ENCODE measurements around the gene EVX2. TPM values are rescaled to one million over a fixed set of nuclear protein-coding genes. Genes with fewer than 3 reads are reported as not detected.

Gene EVX2
- total and polyA plus RNA-seq, 2 of the 4 experiments (the other 2 are of a cell fraction): not detected

DNA sequence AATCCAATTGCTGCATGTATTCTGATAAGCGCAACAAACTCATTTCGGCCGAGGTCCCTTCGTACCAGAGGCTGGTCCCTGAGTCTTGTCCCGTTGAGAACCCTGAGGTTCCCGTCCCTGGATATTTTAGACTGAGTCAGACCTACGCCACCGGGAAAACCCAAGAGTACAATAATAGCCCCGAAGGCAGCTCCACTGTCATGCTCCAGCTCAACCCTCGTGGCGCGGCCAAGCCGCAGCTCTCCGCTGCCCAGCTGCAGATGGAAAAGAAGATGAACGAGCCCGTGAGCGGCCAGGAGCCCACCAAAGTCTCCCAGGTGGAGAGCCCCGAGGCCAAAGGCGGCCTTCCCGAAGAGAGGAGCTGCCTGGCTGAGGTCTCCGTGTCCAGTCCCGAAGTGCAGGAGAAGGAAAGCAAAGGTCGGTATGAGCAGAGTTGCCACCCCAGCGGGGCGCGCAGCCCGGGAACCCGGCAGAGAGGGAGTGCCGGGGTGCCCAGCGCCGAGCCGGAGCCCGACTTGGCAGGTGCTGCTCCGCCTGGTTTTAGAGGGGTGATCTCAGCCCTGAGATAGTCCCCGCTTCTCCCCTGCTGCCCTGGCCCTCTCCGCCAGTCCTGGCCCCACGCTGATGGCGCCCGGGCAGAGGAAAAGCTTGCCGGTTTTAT, 33.5 kb upstream of the EVX2 start:
- CTCF ChIA-PET: no interaction called here
- dilution Hi-C loops (cut with HindIII; ENCODE audit: low sequenced_read_pairs, unreplicated experiment): no loop called here
- POLR2A ChIA-PET (ENCODE audit: unreplicated experiment): no interaction called here

More for the DNA sequence above, 33.5 kb upstream of the EVX2 start:
- no peak overlapping the region for H2AK5ac ChIP-seq (ENCODE audit: low read depth, low read length)
- H2BK20ac ChIP-seq (ENCODE audit: low read depth, low read length): no peak overlapping the region
- H3K18ac ChIP-seq (ENCODE audit: low read depth, low read length): no peak overlapping the region
- H4K20me1 ChIP-seq (ENCODE audit: insufficient read depth, low read length): no peaks in the 10 kb centered on the region
- no peak overlapping the region for H3K56ac ChIP-seq (ENCODE audit: extremely low read depth, insufficient read depth, low read length)
- DNase-seq: no peak
- H3K4ac ChIP-seq (ENCODE audit: low read depth, low read length): no peak overlapping the region
- H3K9ac ChIP-seq (ENCODE audit: low read depth, low read length): no peak overlapping the region
- H4K91ac ChIP-seq (ENCODE audit: insufficient read depth, low read depth, low read length): no peak overlapping the region
- no peak for ATAC-seq (ENCODE audit: low read depth)
- no peak overlapping the region for H2AK9ac ChIP-seq (replicated peaks; ENCODE audit: low read depth, low read length, poor library complexity)
- no peak overlapping the region for H4K8ac ChIP-seq (ENCODE audit: low read depth in 2 of 2, low read length in 2 of 2)
- H3K4me3 ChIP-seq (ENCODE audit: insufficient read depth, low read depth, low read length): no peak overlapping the region
- no peak overlapping the region for H3K27ac ChIP-seq (ENCODE audit: insufficient read depth, low read length)
- no peaks in the 10 kb centered on the region for H3K4me1 ChIP-seq (ENCODE audit: control insufficient read depth, insufficient read depth, low read length)
- H3K79me1 ChIP-seq (ENCODE audit: low read depth in 1 of 2, low read length in 2 of 2): no peaks in the 10 kb centered on the region
- no peak overlapping the region for H3K23ac ChIP-seq (ENCODE audit: low read depth, low read length)
- no peak overlapping the region for H3K4me2 ChIP-seq (ENCODE audit: low read depth, low read length)
- H3K9me1 ChIP-seq (ENCODE audit: insufficient read depth, low read length): no peaks in the 10 kb centered on the region
- no peak overlapping the region for H2BK5ac ChIP-seq (ENCODE audit: low read depth, low read length, poor library complexity, severe bottlenecking)
- H3K9me3 ChIP-seq (ENCODE audit: control insufficient read depth, insufficient read depth, low read length): peaks cover 14% of the 10 kb centered on the region
- H3K14ac ChIP-seq (replicated peaks; ENCODE audit: low read depth, low read length): no peak overlapping the region
- 20% methylated on average over 26 of the region's 40 CpGs; no CpG with 5 or more reads in 1 of the 2 experiments for WGBS, 2 experiments (ENCODE audit: extremely low coverage in 2 of 2, insufficient read length in 1 of 2)
- no peak overlapping the region for H2BK120ac ChIP-seq (ENCODE audit: low read depth, low read length)
- H3K27me3 ChIP-seq (ENCODE audit: control insufficient read depth, insufficient read depth, low read length): peaks cover 94% of the 10 kb centered on the region
- no peak overlapping the region for H2AFZ ChIP-seq (replicated peaks; ENCODE audit: low read length, poor library complexity)
- H2BK15ac ChIP-seq (ENCODE audit: low read depth, low read length): no peak overlapping the region
- TF ChIP-seq CHD1 (IDR thresholded peaks at IDR 0.05; ENCODE audit: low read depth, low read length): no peak
- TF ChIP-seq, protein P1, sequence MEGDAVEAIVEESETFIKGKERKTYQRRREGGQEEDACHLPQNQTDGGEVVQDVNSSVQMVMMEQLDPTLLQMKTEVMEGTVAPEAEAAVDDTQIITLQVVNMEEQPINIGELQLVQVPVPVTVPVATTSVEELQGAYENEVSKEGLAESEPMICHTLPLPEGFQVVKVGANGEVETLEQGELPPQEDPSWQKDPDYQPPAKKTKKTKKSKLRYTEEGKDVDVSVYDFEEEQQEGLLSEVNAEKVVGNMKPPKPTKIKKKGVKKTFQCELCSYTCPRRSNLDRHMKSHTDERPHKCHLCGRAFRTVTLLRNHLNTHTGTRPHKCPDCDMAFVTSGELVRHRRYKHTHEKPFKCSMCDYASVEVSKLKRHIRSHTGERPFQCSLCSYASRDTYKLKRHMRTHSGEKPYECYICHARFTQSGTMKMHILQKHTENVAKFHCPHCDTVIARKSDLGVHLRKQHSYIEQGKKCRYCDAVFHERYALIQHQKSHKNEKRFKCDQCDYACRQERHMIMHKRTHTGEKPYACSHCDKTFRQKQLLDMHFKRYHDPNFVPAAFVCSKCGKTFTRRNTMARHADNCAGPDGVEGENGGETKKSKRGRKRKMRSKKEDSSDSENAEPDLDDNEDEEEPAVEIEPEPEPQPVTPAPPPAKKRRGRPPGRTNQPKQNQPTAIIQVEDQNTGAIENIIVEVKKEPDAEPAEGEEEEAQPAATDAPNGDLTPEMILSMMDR (conservative IDR thresholded peaks at IDR 0.05; ENCODE audit: low read depth, low read length): no peak
- no peak for TF ChIP-seq BHLHE40 (IDR thresholded peaks at IDR 0.05; ENCODE audit: low read depth, low read length)
- no peak for TF ChIP-seq RCOR1 (IDR thresholded peaks at IDR 0.05; ENCODE audit: insufficient replicate concordance, low read length)
- no peak overlapping the region for H4K5ac ChIP-seq (ENCODE audit: low read depth, low read length)
- H3K36me3 ChIP-seq (ENCODE audit: control insufficient read depth, insufficient read depth, low read length): no peaks in the 10 kb centered on the region
- no TSS peak for BruUV-seq (replicated peaks)
- in situ Hi-C loops (cut with MboI; ENCODE audit: low sequenced_read_pairs): no loop called here
- intact Hi-C loops (cut with micrococcal nuclease): no loop called here

Measured in IMR-90 (cell line).